Fibroblast of lung (primary cell): Measurements from ENCODE around the gene NOL6.

ENCODE experiments used
- EZH2 ChIP-seq: IDR thresholded peaks from 2 replicates; pipeline ENCODE4 v1.5.1; 2012; ENCODE audit warnings: low read length, control low read depth, mild to moderate bottlenecking; ENCODE audit errors: missing control alignments
- TF ChIP-seq, protein P1 (sequence below), 2 donors: IDR thresholded peaks in 1 of 2; conservative IDR thresholded peaks in 1 of 2; 1 replicate in 1 of 2; 2 replicates in 1 of 2; pipeline ENCODE4 v1.5.1; 2011 to 2012; ENCODE audit warnings: low read length in 2 of 2, control low read depth in 1 of 2, inconsistent platforms in 1 of 2, low read depth in 1 of 2, mild to moderate bottlenecking in 1 of 2

- TF ChIP-seq, protein P1, sequence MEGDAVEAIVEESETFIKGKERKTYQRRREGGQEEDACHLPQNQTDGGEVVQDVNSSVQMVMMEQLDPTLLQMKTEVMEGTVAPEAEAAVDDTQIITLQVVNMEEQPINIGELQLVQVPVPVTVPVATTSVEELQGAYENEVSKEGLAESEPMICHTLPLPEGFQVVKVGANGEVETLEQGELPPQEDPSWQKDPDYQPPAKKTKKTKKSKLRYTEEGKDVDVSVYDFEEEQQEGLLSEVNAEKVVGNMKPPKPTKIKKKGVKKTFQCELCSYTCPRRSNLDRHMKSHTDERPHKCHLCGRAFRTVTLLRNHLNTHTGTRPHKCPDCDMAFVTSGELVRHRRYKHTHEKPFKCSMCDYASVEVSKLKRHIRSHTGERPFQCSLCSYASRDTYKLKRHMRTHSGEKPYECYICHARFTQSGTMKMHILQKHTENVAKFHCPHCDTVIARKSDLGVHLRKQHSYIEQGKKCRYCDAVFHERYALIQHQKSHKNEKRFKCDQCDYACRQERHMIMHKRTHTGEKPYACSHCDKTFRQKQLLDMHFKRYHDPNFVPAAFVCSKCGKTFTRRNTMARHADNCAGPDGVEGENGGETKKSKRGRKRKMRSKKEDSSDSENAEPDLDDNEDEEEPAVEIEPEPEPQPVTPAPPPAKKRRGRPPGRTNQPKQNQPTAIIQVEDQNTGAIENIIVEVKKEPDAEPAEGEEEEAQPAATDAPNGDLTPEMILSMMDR (conservative IDR thresholded peaks at IDR 0.05 in 1 of 2, IDR thresholded peaks at IDR 0.05 in 1 of 2; ENCODE audit: low read depth in 1 of 2, low read length in 2 of 2) = no peak
- TF ChIP-seq EZH2 = no peak
These were observed 30.7 kb downstream of the NOL6 start for GRCh38 chr9:33443047-33443446.
